IMR-90 (cell line): ENCODE results near the gene INPP5D. TPM values are rescaled to one million over a fixed set of nuclear protein-coding genes. Genes with fewer than 3 reads are reported as not detected.

Experiments used
- ATAC-seq: fragments of 200-7000 bp; cut with Tn5 transposase; 2 replicates; pipeline ENCODE4 v1.9.1; 2020; ENCODE audit warnings: low read depth, mild to moderate bottlenecking, moderate library complexity
- BruUV-seq: library from RNA; stranded (reverse); fragments of 400-500 nt; replicated peaks from 2 replicates; lab custom pipeline; 2021; lab: Mats Ljungman, UMichigan
- CTCF ChIA-PET: fragments of 300-600 bp; formaldehyde crosslinking; extraction: SDS; loops from one replicate; lab custom pipeline; 2021; ENCODE audit warnings: antibody characterized with exemption; lab: Yijun Ruan, JAX
- POLR2A ChIA-PET: fragments of 300-600 bp; sonication (Branson Sonifier 250); formaldehyde crosslinking; loops from one replicate; lab custom pipeline; 2022; ENCODE audit warnings: antibody characterized with exemption; ENCODE audit not compliant: unreplicated experiment; lab: Charles Lee
- DNase-seq: peaks from one replicate; pipeline ENCODE4 v3.0.0; 2013
- H2AFZ ChIP-seq: replicated peaks from 2 replicates; pipeline ENCODE3; 2013; ENCODE audit warnings: low read length, mild to moderate bottlenecking; ENCODE audit not compliant: poor library complexity
- H2AK5ac ChIP-seq: 2 replicates; pipeline ENCODE4 v1.6.1; 2013; ENCODE audit warnings: low read depth, low read length, inconsistent platforms
- H2AK9ac ChIP-seq: replicated peaks from 2 replicates; pipeline ENCODE3; 2013; ENCODE audit warnings: mild to moderate bottlenecking, low read depth, low read length, moderate library complexity; ENCODE audit not compliant: poor library complexity
- H2BK120ac ChIP-seq: 2 replicates; pipeline ENCODE4 v1.6.1; 2013; ENCODE audit warnings: low read depth, low read length, inconsistent platforms
- H2BK15ac ChIP-seq: 3 replicates; pipeline ENCODE4 v1.6.1; 2013; ENCODE audit warnings: low read depth, low read length, inconsistent platforms
- H2BK20ac ChIP-seq: 2 replicates; pipeline ENCODE4 v1.6.1; 2013; ENCODE audit warnings: low read depth, mild to moderate bottlenecking, inconsistent platforms, low read length, moderate library complexity
- H2BK5ac ChIP-seq: 2 replicates; pipeline ENCODE4 v1.6.1; 2013; ENCODE audit warnings: mild to moderate bottlenecking, low read depth, low read length, inconsistent platforms; ENCODE audit not compliant: poor library complexity, severe bottlenecking
- H3K14ac ChIP-seq: replicated peaks from 2 replicates; pipeline ENCODE4 v1.6.1; 2013; ENCODE audit warnings: low read depth, low read length, inconsistent platforms
- H3K18ac ChIP-seq: 2 replicates; pipeline ENCODE4 v1.6.1; 2013; ENCODE audit warnings: low read depth, low read length, control low read depth
- H3K23ac ChIP-seq: 2 replicates; pipeline ENCODE4 v1.6.1; 2013; ENCODE audit warnings: low read depth, low read length, inconsistent platforms
- H3K27ac ChIP-seq: 2 replicates; pipeline ENCODE4 v1.5.1; 2013; ENCODE audit warnings: mild to moderate bottlenecking, control low read depth, low read length; ENCODE audit not compliant: insufficient read depth
- H3K27me3 ChIP-seq: 2 replicates; pipeline ENCODE4 v1.6.1; 2013; ENCODE audit warnings: low read length; ENCODE audit not compliant: control insufficient read depth, insufficient read depth
- H3K36me3 ChIP-seq: 2 replicates; pipeline ENCODE4 v1.6.1; 2013; ENCODE audit warnings: low read length, mixed read lengths; ENCODE audit not compliant: control insufficient read depth, insufficient read depth
- H3K4ac ChIP-seq: 2 replicates; pipeline ENCODE4 v1.6.1; 2013; ENCODE audit warnings: low read depth, low read length, inconsistent platforms
- H3K4me1 ChIP-seq: 2 replicates; pipeline ENCODE4 v1.6.1; 2013; ENCODE audit warnings: low read length, mixed read lengths; ENCODE audit not compliant: control insufficient read depth, insufficient read depth
- H3K4me2 ChIP-seq: 2 replicates; pipeline ENCODE4 v1.6.1; 2013; ENCODE audit warnings: low read depth, mild to moderate bottlenecking, control low read depth, low read length, moderate library complexity
- H3K4me3 ChIP-seq: 2 replicates; pipeline ENCODE4 v1.5.1; 2013; ENCODE audit warnings: low read depth, mild to moderate bottlenecking, control low read depth, low read length, moderate library complexity; ENCODE audit not compliant: insufficient read depth
- H3K56ac ChIP-seq: 2 replicates; pipeline ENCODE4 v1.6.1; 2013; ENCODE audit warnings: low read length, inconsistent platforms; ENCODE audit not compliant: insufficient read depth; ENCODE audit errors: extremely low read depth
- H3K79me1 ChIP-seq, 2 experiments: 2 replicates each; pipeline ENCODE4 v1.6.1; 2013; ENCODE audit warnings: low read length in 2 of 2, inconsistent platforms in 1 of 2, low read depth in 1 of 2
- H3K9ac ChIP-seq: 2 replicates; pipeline ENCODE4 v1.6.1; 2013; ENCODE audit warnings: low read depth, low read length, control low read depth
- H3K9me1 ChIP-seq: 2 replicates; pipeline ENCODE4 v1.6.1; 2013; ENCODE audit warnings: low read length, inconsistent platforms; ENCODE audit not compliant: insufficient read depth
- H3K9me3 ChIP-seq: 2 replicates; pipeline ENCODE4 v1.6.1; 2013; ENCODE audit warnings: low read length; ENCODE audit not compliant: control insufficient read depth, insufficient read depth
- H4K20me1 ChIP-seq: 2 replicates; pipeline ENCODE4 v1.6.1; 2013; ENCODE audit warnings: low read length, inconsistent platforms; ENCODE audit not compliant: insufficient read depth
- H4K5ac ChIP-seq: 2 replicates; pipeline ENCODE4 v1.6.1; 2013; ENCODE audit warnings: mild to moderate bottlenecking, low read depth, low read length, control low read depth
- H4K8ac ChIP-seq, 2 experiments: 2 replicates each; pipeline ENCODE4 v1.6.1; 2013; ENCODE audit warnings: low read depth in 2 of 2, low read length in 2 of 2, control low read depth in 1 of 2, inconsistent platforms in 1 of 2
- H4K91ac ChIP-seq: 2 replicates; pipeline ENCODE4 v1.6.1; 2013; ENCODE audit warnings: low read depth, low read length, inconsistent platforms; ENCODE audit not compliant: insufficient read depth
- BHLHE40 ChIP-seq: fragments of 150-350 bp; IDR thresholded peaks from 2 replicates; pipeline ENCODE4 v1.6.1; 2016; ENCODE audit warnings: mild to moderate bottlenecking, low read depth, low read length
- CEBPB ChIP-seq: IDR thresholded peaks from 2 replicates; pipeline ENCODE4 v1.6.1; 2012; ENCODE audit warnings: low read depth, low read length, improper control_type of control experiment
- CHD1 ChIP-seq: IDR thresholded peaks from 2 replicates; pipeline ENCODE4 v1.6.1; 2012; ENCODE audit warnings: low read depth, low read length, improper control_type of control experiment
- FOS ChIP-seq: fragments of 150-350 bp; IDR thresholded peaks from 2 replicates; pipeline ENCODE4 v1.6.1; 2016; ENCODE audit warnings: low read depth, low read length
- MXI1 ChIP-seq: IDR thresholded peaks from 2 replicates; pipeline ENCODE4 v1.6.1; 2012; ENCODE audit warnings: low read depth, mild to moderate bottlenecking, low read length, moderate library complexity, borderline replicate concordance
- NFE2L2 ChIP-seq: fragments of 150-350 bp; IDR thresholded peaks from 2 replicates; pipeline ENCODE4 v1.6.1; 2016; ENCODE audit warnings: low read depth, mild to moderate bottlenecking, low read length
- RCOR1 ChIP-seq: IDR thresholded peaks from 2 replicates; pipeline ENCODE4 v1.6.1; 2012; ENCODE audit warnings: mild to moderate bottlenecking, low read length, improper control_type of control experiment; ENCODE audit not compliant: insufficient replicate concordance
- WGBS, 2 experiments: methylation state at CpG; one replicate each; pipeline versions ENCODE4 v1.1.5 to v1.1.7; 2013; ENCODE audit warnings: missing lambda C conversion rate in 2 of 2; ENCODE audit not compliant: insufficient read length in 1 of 2; ENCODE audit errors: extremely low coverage in 2 of 2; 5-methylcytosine and 5-hydroxymethylcytosine counted together
- dilution Hi-C: fragments of 300-500 bp; cut with HindIII; formaldehyde crosslinking; loops from one replicate; pipeline ENCODE4 v1.14.3; 2018; ENCODE audit warnings: low sequenced_read_pairs; ENCODE audit not compliant: unreplicated experiment
- in situ Hi-C: fragments of 300-500 bp; cut with MboI; formaldehyde crosslinking; loops from 3 replicates; pipeline ENCODE4 v1.14.3; 2019; ENCODE audit warnings: low sequenced_read_pairs, inconsistent platforms, mixed read lengths
- intact Hi-C: fragments of 100-400 bp; cut with micrococcal nuclease; formaldehyde crosslinking; loops from 2 replicates; pipeline ENCODE4 v1.10.0; 2022
- polyA plus RNA-seq, 3 experiments: library from polyadenylated mRNA; depleted of rRNA; stranded (reverse); fragments of >200 nt; gene quantifications; 2 replicates each; pipeline ENCODE4 v1.2.3, GENCODE V29; 2012; ENCODE audit warnings: low replicate concordance in 1 of 3
- total RNA-seq: library from RNA; depleted of rRNA; stranded (reverse); fragments of >200 nt; gene quantifications from 2 replicates; pipeline ENCODE4 v1.2.3, GENCODE V29; 2012

INPP5D gene
- total and polyA plus RNA-seq, 2 of the 4 experiments (the other 2 are of a cell fraction), result 0.18 to 0.29 TPM

DNA sequence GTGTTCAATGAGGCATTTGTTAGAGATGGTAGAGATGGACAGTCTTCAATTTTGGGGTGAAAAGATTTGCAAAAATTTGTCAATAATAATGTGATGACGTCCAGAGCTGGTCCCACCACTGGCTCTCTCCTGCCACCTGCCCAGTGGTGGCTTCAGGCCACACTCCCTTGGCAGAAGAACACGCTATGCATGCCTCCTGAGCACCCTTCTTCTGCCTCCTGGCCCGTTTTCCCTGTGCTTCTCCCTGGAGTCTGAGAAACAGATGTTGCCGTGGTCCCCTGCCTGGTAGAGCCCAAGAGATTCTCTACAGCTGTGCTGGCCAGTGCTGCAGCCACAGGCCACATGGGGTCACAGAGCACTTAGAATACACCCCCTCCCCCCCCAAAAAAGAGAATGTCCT is 33.6 kb downstream of the INPP5D start:
- no peak overlapping the region for H3K9ac ChIP-seq
- TF ChIP-seq RCOR1 (no peak), FOS (no peak), CHD1 (no peak), MXI1 (no peak), CEBPB (no peak), BHLHE40 (no peak), NFE2L2 (no peak)
- no peaks in the 10 kb centered on the region for H4K20me1 ChIP-seq
- no peak overlapping the region for H2BK5ac ChIP-seq
- H3K79me1 ChIP-seq, result no peaks in the 10 kb centered on the region
- H2AK5ac ChIP-seq, result no peak overlapping the region
- DNase-seq (no peak), ATAC-seq (no peak)
- no peak overlapping the region for H3K18ac ChIP-seq
- no peak overlapping the region for H2BK20ac ChIP-seq
- dilution Hi-C loops (no loop called here), intact Hi-C loops (no loop called here), in situ Hi-C loops (no loop called here)
- no peaks in the 10 kb centered on the region for H3K9me3 ChIP-seq
- no peak overlapping the region for H3K4me3 ChIP-seq
- no peak overlapping the region for H4K8ac ChIP-seq
- H2AK9ac ChIP-seq, result no peak overlapping the region
- ChIA-PET POLR2A (no interaction called here), CTCF (interaction anchor here (0.6 kb wide), 1 partner anchor 91 kb away, joined by 4 read pairs; no protein-coding TSS in a partner anchor)
- H3K27ac ChIP-seq, result no peak overlapping the region
- no peak overlapping the region for H2BK120ac ChIP-seq
- no peaks in the 10 kb centered on the region for H3K36me3 ChIP-seq
- no peak overlapping the region for H3K23ac ChIP-seq
- H3K56ac ChIP-seq, result no peak overlapping the region
- H3K9me1 ChIP-seq, result no peaks in the 10 kb centered on the region
- no TSS peak for BruUV-seq
- peaks cover 14% of the 10 kb centered on the region for H3K27me3 ChIP-seq
- H3K4me1 ChIP-seq, result no peaks in the 10 kb centered on the region
- no peak overlapping the region for H3K4ac ChIP-seq
- no CpG with 5 or more reads among the region's 4 CpGs for WGBS, 2 experiments
- no peak overlapping the region for H4K5ac ChIP-seq
- H2BK15ac ChIP-seq, result no peak overlapping the region
- H3K14ac ChIP-seq, result no peak overlapping the region
- no peak overlapping the region for H4K91ac ChIP-seq
- H3K4me2 ChIP-seq, result no peak overlapping the region
- no peak overlapping the region for H2AFZ ChIP-seq
